GM21825 (cell line): ENCODE results near the gene CPED1.
"Not testable (repeated sequence)": the region's sequence is repeated elsewhere in the genome, so short reads cannot be mapped to it uniquely, and the experiment has no call there.

ENCODE experiments used
- ATAC-seq: cut with Tn5 transposase; IDR thresholded peaks from one replicate; pipeline ENCODE4 v1.9.1; 2021; ENCODE audit warnings: mild to moderate bottlenecking, moderate library complexity; ENCODE audit not compliant: unreplicated experiment

CPED1 gene

DNA sequence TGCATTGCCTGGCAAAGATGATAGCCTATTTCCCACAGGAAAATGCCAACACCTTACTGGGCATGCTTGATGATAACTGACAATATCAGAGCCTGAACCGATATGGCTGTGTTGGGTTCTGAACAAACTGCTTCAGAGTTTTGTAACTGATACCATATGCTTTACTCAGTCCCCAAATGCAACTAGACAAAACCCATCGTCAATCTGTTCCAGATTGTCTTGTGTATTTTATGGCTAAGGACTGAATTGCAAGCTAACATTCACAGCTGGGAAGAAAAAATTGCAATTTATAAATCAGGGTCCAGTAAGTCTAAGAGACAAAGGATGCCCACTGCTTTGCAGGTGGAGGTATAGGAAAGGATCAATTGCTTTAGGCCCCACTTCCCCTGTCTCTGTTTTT, 223.5 kb downstream of the CPED1 start:
- no peak for ATAC-seq

DNA sequence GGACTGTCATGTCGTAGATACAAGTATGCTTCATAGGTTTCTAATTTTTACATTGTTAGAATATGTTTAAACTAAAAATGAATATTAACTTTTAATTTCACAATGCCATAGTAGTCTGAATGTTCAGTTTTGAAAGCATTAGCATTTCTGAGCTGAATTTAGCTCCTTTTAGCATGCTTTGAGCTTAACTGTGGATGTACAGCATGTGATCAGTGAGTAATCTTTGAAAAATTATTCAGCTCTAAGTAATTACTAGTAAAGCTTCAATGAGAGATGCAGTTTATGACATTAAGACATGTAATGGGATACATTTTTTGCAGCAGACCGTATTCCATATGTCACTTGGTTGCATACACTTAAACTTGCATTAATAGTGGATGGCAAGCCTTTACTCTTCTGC, 226.1 kb downstream of the CPED1 start:
- no peak for ATAC-seq

DNA sequence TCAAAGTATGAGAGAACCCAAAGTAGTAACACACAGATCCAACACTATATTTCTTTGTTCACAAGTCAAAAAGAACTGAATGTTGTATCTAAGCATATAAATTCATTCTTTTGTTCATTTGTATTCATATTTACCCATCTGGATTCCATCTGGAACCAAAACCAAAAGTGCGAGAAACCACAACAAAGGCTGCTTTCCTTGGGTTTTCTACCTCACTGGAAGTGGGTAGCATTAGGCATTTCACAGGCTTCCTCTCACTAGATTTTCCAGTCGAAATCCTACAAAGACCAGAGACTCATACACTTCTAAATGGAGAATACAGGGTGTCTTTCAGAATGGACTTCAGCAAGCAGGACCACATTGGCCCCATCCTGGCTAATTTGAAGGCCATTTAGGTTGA, 230.5 kb downstream of the CPED1 start:
- no peak for ATAC-seq

DNA sequence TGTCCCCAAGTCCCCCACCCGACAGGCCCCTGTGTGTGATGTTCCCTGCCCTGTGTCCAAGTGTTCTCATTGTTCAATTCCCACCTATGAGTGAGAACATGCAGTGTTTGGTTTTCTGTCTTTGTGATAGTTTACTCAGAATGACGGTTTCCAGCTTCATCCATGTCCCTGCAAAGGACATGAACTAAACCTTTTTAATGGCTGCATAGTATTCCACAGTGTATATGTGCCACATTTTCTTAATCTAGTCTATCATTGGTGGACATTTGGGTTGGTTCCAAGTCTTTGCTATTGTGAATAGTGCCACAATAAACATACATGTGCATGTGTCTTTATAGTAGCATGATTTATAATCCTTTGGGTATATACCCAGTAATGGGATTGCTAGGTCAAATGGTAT, 232.6 kb downstream of the CPED1 start:
- ATAC-seq: not testable (repeated sequence)

DNA sequence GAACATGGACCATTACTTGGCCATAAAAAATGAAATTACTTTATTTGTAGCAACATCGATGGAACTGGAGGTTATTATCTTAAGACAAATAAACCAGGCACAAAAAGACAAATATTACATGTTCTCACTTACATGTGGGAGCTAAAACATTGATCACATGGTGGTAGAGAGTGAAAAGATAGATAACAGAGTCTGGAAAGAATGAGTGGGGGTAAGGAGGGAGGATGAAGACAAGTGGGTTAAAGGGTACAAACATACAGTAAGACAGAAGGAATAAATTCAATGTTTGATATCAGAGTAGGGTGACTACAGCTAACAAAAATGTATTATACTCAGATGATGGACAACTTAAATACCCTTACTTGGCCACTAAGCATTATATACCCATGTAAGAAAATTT, 240.3 kb downstream of the CPED1 start:
- no peak for ATAC-seq

DNA sequence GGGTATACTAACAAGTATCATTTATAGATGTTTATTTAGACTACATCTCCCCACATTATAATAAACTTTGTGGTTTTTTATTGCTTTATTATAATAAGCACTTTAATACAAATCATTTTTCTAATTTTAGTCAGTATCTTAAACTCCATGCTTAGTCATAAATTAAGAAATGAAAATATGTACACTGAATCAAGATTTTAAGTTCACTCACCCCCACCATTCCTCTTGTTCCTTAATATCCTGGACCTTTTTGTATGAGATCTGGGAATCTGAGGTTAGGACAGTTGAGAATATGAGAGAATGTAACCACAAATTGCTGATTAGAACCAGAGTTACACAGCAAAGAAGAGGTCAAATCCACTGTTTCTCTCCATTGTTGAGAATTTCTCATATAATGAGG, 246.7 kb downstream of the CPED1 start:
- ATAC-seq: no peak

DNA sequence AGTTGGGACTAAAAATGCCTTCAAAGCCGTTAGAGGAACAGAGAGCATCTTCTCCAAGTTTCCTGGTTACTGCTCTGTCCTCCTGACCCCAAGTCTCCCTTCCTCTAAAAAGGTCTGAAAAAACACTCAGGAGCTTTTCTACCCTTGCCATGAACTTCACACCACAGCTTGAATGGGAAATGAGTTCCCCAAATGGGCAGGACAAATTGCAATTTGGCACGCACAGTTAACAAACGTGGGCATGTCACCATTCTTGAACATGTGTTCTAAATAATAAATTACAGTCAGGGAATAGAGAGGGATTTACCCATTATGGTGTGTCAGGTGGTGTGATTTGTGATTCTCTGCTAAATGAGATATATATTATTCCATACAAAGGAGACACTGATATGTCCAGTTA, 249.1 kb downstream of the CPED1 start:
- no peak for ATAC-seq

DNA sequence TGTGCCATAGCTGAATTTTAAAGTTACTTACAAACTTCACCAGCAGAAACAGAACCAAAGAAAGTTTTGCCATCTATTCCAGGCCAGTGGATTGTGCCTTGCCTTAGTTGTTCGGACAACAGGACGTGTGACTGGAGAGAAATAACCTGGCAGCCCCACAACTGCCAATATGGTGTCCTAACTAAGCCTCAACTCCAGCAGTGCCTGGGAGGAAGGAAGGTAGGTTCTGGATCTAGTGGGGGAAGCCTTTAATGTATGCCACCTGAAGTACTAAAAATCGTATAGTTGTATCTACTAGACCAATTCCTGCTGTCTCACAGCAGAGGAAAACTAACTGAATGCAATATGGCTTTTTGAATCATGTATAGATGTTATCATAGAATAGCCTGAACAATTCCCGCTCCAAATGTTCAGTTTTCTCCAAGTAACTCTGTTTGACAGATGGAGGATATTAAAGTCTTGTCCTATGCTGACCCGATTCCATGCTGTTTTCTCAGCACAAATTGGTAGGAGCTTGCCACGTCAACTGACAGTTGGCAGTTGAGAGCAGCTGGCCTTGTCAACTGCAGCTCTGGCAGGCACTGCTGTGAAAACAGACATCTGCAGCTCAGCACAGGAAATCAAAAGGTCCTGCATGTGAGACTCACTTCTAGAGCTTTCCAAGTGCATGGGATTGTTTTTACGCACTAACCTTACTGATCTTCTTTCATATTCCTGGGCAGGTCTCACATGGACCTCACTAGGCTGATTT, 255.8 kb downstream of the CPED1 start:
- no peak for ATAC-seq

DNA sequence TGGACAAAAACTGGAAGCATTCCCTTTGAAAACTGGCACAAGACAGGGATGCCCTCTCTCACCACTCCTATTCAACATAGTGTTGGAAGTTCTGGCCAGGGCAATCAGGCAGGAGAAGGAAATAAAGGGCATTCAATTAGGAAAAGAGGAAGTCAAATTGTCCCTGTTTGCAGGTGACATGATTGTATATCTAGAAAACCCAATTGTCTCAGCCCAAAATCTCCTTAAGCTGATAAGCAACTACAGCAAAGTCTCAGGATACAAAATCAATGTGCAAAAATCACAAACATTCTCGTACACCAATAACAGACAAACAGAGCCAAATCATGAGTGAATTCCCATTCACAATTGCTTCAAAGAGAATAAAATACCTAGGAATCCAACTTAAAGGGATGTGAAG, 262.9 kb downstream of the CPED1 start:
- ATAC-seq: not testable (repeated sequence)

DNA sequence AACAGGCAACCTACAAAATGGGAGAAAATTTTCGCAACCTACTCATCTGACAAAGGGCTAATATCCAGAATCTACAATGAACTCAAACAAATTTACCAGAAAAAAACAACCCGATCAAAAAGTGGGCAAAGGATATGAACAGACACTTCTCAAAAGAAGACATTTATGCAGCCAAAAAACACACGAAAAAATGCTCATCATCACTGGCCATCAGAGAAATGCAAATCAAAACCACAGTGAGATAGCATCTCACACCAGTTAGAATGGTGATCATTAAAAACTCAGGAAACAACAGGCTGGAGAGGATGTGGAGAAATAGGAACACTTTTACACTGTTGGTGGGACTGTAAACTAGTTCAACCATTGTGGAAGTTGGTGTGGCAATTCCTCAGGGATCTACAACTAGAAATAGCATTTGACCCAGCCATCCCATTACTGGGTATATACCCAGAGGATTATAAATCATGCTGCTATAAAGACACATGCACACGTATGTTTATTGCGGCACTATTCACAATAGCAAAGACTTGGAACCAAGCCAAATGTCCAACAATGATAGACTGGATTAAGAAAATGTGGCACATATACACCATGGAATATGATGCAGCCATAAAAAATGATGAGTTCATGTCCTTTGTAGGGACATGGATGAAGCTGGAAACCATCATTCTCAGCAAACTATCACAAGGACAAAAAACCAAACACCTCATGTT, 264.2 kb downstream of the CPED1 start:
- not testable (repeated sequence) for ATAC-seq

DNA sequence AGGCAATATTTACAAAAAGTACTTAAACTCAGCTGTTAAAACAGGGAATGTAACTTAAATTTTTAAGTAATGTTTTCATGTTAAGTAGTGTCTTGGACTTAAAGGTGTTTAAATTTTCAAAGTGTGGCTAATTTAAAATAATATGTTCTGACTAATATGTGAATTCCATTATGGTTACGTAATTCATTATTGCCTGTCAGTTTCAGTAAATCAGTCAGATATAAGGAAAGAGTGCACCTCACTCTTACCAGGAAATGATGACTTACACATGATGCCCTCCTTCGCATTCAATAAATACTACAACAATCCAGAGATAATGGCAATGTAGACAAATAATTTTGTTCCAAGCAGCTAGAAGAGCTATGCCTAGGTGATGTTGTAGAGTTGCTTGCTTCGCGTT, 271.3 kb downstream of the CPED1 start:
- ATAC-seq: no peak

DNA sequence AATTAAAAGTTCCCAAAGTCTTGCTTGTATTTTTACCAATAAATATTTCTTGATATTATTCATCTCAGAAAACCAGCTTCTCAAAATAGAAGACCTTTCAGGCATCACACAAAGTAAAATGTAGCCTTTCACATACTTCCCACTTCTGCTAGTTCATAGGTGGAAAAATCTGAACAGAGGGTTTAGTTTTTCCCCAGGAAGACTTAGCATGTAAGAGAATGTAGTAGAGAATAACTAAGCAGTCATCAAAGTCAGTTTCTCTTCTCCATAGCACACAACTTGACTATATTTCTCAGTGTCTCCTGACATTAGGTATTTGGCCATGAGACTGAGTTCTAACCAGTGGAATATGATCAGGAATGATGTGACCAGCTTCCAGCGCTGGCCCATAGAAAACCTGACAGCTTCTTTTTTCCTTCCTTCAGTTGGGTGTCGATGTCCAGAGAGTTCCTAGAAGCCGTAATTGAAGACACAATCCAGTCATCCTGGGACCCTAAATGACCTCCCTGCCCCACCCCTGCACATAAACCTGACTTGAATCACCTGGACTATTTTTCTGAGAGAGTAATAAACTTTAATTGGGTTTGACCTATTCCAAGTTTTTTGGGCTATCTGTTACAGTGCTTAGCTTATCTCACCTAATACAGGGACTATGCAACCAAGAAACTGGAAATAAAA, 272.8 kb downstream of the CPED1 start:
- no peak for ATAC-seq

DNA sequence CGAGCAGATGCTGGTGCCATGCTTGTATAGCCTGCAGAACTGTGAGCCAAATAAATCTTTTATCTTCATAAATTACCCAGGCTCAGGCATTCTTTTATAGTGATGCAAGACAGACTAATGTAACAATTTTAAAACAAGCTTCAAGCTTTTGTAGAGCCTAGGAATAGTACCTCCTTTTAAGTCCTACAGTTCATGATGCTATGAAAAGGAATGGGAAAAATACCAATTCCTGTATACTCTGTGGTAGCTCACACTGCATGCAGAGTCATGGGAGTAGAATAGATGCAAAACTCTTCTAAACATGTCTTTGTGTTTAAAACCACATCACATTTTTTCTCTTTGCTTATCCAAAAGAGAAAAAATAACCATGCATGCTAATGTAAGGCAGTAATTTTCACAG, 273.7 kb downstream of the CPED1 start:
- ATAC-seq: no peak

DNA sequence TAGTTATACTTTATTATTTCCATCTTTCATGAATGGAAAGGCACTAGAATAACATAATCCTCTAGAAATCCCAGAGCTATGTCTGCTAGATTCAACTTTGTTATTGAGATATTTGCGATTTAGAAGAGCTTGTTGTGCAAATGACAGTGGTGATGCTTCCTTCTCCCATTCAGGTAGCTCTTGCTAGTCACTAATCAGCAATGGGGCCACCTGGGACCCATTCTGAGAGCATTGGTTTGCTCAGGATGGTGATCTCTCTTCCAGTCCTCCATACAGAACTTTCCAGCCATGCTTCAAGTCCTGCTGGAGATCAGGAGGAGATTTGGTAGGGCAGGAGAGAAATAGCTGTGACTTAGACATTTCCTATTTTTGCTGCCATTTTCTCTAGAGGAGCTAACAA, 274.5 kb downstream of the CPED1 start:
- ATAC-seq: no peak

DNA sequence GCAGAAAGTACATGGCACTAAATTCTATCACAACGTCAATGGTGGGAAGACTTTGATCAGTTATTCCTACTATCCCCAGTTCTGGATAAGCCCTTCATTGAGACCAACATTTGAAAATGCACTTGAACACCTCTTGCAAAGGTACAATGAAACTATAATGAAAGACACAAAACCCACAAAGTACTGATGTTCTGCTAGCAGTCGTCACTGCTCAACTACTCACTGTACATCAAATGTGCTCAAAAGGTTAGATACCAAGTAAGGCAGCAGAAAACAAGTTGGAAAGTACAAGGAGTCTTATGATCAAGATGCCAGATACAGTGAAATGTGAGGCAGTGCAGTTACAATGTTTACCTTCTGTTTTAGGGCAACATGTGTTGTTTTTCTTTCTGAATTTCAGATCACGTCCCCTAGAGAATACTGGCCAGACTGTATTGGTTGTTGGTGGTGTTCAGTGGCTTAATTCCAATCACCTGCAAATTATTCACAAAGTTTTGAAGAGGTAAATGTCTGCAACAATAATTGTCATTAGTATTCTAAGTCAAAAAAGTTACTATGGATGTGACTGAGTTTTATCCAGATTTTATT, 277.9 kb downstream of the CPED1 start:
- ATAC-seq: no peak

DNA sequence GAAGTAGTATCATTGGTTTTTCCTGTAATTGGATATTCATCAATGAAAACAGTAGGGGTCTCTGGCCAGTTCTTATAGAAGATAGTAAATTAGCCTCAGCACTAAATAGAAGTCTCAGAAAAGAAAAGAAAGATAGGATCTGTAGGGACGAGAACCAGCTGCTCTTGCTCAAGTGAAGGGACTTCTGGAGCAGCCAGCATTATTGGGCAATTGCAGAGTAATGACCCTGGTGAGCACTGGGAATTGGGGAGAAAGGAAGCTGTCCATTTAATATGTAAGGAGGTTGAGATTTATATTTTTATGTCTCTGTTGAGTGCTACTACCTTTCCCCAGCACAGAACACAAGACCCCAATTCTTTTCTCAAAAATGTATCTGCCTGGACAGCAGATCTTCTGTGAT, 279.1 kb downstream of the CPED1 start:
- ATAC-seq: no peak

DNA sequence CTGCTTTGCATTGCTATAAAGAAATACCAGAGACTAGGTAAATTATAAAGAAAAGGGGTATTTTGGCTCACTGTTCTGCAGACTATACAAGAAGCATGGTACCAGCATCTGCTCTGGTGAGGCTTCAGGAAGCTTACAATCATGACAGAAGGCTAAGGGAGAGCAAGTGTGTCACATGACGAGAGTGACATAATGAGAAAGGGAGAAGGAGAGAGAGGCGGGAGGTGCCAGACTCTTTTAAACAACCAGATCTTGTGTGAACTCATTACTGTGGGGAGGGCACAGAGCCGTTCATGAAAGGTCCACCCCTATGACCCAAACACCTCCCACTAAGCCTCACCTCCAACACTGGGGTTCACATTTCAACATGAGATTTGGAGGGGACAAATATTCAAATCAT, 281.3 kb downstream of the CPED1 start:
- no peak for ATAC-seq

DNA sequence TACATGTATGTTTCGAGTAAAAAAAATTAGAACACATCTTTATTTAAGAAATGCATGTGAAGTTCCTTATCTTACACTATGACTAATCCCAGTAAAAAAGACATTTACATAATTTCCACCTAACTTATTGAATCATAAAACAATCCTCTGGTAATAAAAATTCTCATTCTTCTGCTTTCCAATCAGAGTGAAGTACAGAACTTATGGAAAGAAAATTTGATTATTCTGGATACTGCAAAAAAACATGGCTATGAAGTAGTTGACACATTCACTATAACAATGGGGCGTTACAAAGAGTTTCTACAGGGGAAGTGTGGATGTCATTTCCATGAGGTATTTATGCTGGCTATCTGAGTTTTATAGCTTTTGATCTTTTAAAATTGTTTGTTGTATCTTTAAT, 282.6 kb downstream of the CPED1 start:
- no peak for ATAC-seq

DNA sequence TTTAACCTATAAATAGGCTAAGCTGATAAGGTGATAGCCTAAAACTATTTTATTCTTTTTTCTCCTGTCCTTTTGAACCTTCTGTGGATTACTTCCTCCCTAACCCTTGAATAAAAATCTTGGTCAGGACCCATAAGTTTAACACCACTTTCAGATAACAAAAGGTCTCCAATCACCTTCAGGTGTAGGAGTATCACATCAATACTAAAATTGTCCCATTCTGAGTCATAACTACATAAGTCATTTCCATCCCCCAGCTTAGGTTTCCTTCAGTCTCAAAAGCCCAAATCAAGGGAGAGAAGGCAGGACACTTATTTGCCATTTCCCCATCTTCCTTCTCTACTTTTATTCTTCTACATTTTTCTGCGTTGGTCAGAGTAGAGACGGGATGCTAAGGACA, 283.4 kb downstream of the CPED1 start:
- no peak for ATAC-seq

DNA sequence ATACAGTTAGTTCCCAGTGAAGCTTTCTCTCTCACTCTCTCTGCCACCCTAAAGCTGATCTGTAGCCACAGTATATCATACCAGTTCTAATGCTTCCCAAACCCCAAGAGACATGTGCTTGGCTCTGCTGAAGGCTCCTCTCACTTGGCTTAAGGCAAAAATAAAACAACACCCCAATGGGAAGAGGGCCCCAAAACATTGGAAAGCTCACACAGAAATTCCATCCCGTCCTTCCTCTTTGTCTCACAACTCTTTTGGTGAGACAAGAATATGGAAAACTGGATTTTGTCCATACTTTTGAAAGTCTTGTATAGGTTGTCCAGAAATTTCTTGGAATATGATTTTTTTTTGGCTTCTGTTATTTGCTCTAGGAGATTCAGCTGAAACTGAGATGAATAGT, 284.2 kb downstream of the CPED1 start:
- ATAC-seq: no peak

DNA sequence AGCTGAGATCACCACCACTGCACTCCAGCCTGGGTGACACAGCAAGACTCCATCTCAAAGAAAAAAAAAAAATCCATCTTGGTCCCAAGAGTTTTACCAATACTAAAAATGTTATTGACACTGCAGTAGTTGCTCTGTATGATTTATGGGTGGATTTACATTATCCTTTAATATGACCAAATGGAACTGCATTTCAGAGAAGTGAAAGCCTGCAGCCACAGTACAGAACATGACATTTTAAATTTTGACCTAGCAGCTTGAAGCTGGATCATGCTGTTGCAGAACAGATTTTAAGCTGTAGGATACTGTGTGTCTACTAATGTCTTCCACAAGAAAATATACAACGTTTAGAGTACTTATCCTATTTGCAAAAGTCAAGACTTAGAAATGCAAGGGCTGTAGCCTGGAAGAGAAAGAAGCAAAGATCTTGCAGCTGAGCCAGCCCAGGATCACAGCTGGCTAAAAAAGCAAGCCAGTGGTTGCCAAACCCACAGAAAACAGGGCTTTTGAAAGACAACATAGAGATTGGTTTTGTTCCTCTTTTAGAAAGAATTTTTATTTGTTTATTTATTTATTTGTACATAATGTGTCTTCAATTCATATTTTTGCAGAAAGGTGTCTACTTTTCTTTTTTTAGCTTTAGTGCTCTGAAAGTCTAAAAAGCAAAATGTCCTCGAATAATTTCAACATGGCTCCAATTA, 285.1 kb downstream of the CPED1 start:
- no peak for ATAC-seq
